ENCODE data around the gene SETD5. TPM values are rescaled to one million over a fixed set of nuclear protein-coding genes. Genes with fewer than 3 reads are reported as not detected.

Gene SETD5
- total RNA-seq, 3 donors from 2014 or later: 94.8 to 132 (median 101) TPM

DNA sequence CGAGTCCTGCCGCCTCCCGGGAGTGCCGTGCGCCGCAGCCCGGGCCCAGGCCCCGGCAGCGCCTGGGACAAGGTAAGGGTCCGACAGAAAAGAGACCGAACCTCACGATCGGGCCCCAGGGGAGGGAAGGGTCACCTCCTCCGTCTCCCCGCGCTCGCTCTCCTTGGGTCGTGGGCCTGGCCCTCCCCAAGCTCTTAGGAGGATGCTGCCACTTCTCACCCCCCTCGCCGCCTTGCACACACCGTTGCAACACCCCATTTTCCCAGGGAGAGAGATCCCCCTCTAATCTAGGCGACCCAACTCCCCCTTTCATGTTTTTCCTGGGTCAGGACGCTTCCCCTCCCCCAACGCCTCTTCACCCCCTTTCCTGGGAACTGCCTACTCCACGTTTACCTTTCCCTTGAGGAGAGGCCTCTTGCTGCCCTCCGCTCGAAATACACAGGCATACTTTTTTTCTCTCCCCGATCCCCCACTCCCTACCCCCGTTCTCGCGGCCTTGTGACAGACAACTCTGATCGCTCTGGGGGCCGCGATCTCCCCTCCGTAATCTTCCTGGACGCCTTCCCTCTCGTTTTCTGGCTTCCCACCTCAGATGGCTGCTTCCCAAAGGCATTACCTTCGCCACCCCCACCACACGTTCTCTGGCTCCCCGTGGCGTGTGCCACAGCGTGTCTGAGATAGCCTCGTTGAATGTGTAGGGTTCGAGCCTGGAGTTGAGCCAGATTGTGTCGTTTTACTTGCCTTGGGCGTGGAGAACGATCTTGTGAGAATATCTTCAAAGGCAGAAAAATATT lies 688 bp downstream of the SETD5 start:
- no peak for ATAC-seq
- H3K9me3 ChIP-seq: no peaks in the 10 kb centered on the region
- peak; percentile 67 to 81 (median 70) for DNase-seq
- no peak for TF ChIP-seq CTCF (IDR thresholded peaks at IDR 0.05)
- peak overlapping the region; percentile 87 for H3K4me3 ChIP-seq
- intact Hi-C loops (cut with DNase I, micrococcal nuclease): no loop called here
- H3K36me3 ChIP-seq (ENCODE audit: low read depth): no peaks in the 10 kb centered on the region
- H3K4me1 ChIP-seq (ENCODE audit: low read depth): peaks cover 57% of the 10 kb centered on the region

- no peaks in the 10 kb centered on the region for H3K9me3 ChIP-seq
- no peak for TF ChIP-seq CTCF (IDR thresholded peaks at IDR 0.05)
- peak overlapping the region; percentile 87 for H3K4me3 ChIP-seq
- DNase-seq (peak in 1 of 3 donors; percentile 44), ATAC-seq (no peak)
- peaks cover 61% of the 10 kb centered on the region for H3K4me1 ChIP-seq (ENCODE audit: low read depth)
- intact Hi-C loops (cut with DNase I, micrococcal nuclease): no loop called here
- H3K36me3 ChIP-seq (ENCODE audit: low read depth): no peaks in the 10 kb centered on the region
These were observed 1.4 kb downstream of the SETD5 start for GRCh38 chr3:9398700-9399336.

GRCh38 chr3:9399337-9399703 lies 1.9 kb downstream of the SETD5 start:
- no peak for TF ChIP-seq CTCF (IDR thresholded peaks at IDR 0.05)
- no peaks in the 10 kb centered on the region for H3K9me3 ChIP-seq
- no peak for ATAC-seq
- no peak overlapping the region for H3K4me3 ChIP-seq
- intact Hi-C loops (cut with DNase I, micrococcal nuclease): no loop called here
- no peaks in the 10 kb centered on the region for H3K36me3 ChIP-seq (ENCODE audit: low read depth)
- peaks cover 56% of the 10 kb centered on the region for H3K4me1 ChIP-seq (ENCODE audit: low read depth)
- DNase-seq: no peak

DNA sequence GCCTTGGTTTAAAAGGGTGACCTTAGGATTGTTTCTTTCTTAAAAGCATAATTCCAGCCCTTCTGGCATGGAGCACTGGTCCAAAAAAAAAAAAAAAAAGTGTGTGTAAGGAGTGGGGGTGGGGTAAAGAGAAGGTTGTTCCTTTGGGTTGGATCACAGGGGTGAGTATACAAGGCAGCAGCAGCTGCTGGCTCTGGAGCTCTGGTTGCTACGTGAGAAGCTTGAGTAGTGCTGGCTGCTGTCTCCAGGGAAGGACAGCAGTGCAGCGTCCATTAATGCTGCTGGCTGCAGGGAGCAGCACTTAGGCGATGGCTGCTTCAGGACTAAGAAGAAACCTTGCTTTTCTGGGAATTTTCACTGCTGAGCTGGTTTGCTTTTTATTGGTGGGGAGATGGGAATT lies 2.3 kb downstream of the SETD5 start:
- ATAC-seq (no peak), DNase-seq (peak; percentile 61 to 79 (median 67))
- TF ChIP-seq CTCF (IDR thresholded peaks at IDR 0.05): no peak
- H3K4me1 ChIP-seq (ENCODE audit: low read depth): peaks cover 56% of the 10 kb centered on the region
- H3K36me3 ChIP-seq (ENCODE audit: low read depth): no peaks in the 10 kb centered on the region
- no peak overlapping the region for H3K4me3 ChIP-seq
- H3K9me3 ChIP-seq: no peaks in the 10 kb centered on the region
- intact Hi-C loops (cut with DNase I, micrococcal nuclease): no loop called here

GRCh38 chr3:9400616-9401015 lies 3.2 kb downstream of the SETD5 start:
- intact Hi-C loops (cut with DNase I, micrococcal nuclease): no loop called here
- Histone ChIP-seq H3K9me3 (no peaks in the 10 kb centered on the region), H3K36me3 (ENCODE audit: low read depth) (no peaks in the 10 kb centered on the region), H3K4me3 (no peak overlapping the region), H3K4me1 (ENCODE audit: low read depth) (peaks cover 55% of the 10 kb centered on the region)
- TF ChIP-seq CTCF (IDR thresholded peaks at IDR 0.05): no peak
- DNase-seq: no peak
- no peak for ATAC-seq
